ENCODE data around the gene PDGFC.

PDGFC gene

GRCh38 chr4:156966836-156967235, 4.8 kb downstream of the PDGFC start:
- H3K4me3 ChIP-seq (ENCODE audit: low read length), result no peak overlapping the region

GRCh38 chr4:156963419-156963818, 8.2 kb downstream of the PDGFC start:
- no peak for TF ChIP-seq ZNF274 (IDR thresholded peaks at IDR 0.05; ENCODE audit: low read depth, low read length)
- H3K4me3 ChIP-seq (ENCODE audit: low read length), result no peak overlapping the region

More at GRCh38 chr4:156966836-156967235, 4.8 kb downstream of the PDGFC start:
- no peak for TF ChIP-seq ZNF274 (IDR thresholded peaks at IDR 0.05; ENCODE audit: low read depth, low read length)

GRCh38 chr4:156962528-156962974, 9.0 kb downstream of the PDGFC start:
- TF ChIP-seq ZNF274 (IDR thresholded peaks at IDR 0.05; ENCODE audit: low read depth, low read length), result no peak

GRCh38 chr4:156962058-156962358, 9.6 kb downstream of the PDGFC start:
- H3K4me3 ChIP-seq (ENCODE audit: low read length), result no peak overlapping the region
- no peak for TF ChIP-seq ZNF274 (IDR thresholded peaks at IDR 0.05; ENCODE audit: low read depth, low read length)

More at GRCh38 chr4:156962528-156962974, 9.0 kb downstream of the PDGFC start:
- no peak overlapping the region for H3K4me3 ChIP-seq (ENCODE audit: low read length)

GRCh38 chr4:156961196-156962057, 10.2 kb downstream of the PDGFC start:
- no peak overlapping the region for H3K4me3 ChIP-seq (ENCODE audit: low read length)
- TF ChIP-seq ZNF274 (IDR thresholded peaks at IDR 0.05; ENCODE audit: low read depth, low read length), result no peak

GRCh38 chr4:156959298-156959702, 12.3 kb downstream of the PDGFC start:
- TF ChIP-seq ZNF274 (IDR thresholded peaks at IDR 0.05; ENCODE audit: low read depth, low read length), result no peak
- H3K4me3 ChIP-seq (ENCODE audit: low read length), result no peak overlapping the region

- TF ChIP-seq ZNF274 (IDR thresholded peaks at IDR 0.05; ENCODE audit: low read depth, low read length), result no peak
- H3K4me3 ChIP-seq (ENCODE audit: low read length), result no peak overlapping the region
Observed at GRCh38 chr4:156958276-156959074, 13.1 kb downstream of the PDGFC start.

GRCh38 chr4:156957556-156957955, 14.0 kb downstream of the PDGFC start:
- H3K4me3 ChIP-seq (ENCODE audit: low read length), result no peak overlapping the region

GRCh38 chr4:156956826-156957368, 14.7 kb downstream of the PDGFC start:
- H3K4me3 ChIP-seq (ENCODE audit: low read length), result no peak overlapping the region
- TF ChIP-seq ZNF274 (IDR thresholded peaks at IDR 0.05; ENCODE audit: low read depth, low read length), result no peak

More at GRCh38 chr4:156957556-156957955, 14.0 kb downstream of the PDGFC start:
- TF ChIP-seq ZNF274 (IDR thresholded peaks at IDR 0.05; ENCODE audit: low read depth, low read length), result no peak

- TF ChIP-seq ZNF274 (IDR thresholded peaks at IDR 0.05; ENCODE audit: low read depth, low read length), result no peak
Observed at GRCh38 chr4:156956359-156956758, 15.2 kb downstream of the PDGFC start.

GRCh38 chr4:156954587-156954986, 17.0 kb downstream of the PDGFC start:
- no peak for TF ChIP-seq ZNF274 (IDR thresholded peaks at IDR 0.05; ENCODE audit: low read depth, low read length)
- H3K4me3 ChIP-seq (ENCODE audit: low read length), result no peak overlapping the region

More at GRCh38 chr4:156956359-156956758, 15.2 kb downstream of the PDGFC start:
- no peak overlapping the region for H3K4me3 ChIP-seq (ENCODE audit: low read length)

- no peak for TF ChIP-seq ZNF274 (IDR thresholded peaks at IDR 0.05; ENCODE audit: low read depth, low read length)
- no peak overlapping the region for H3K4me3 ChIP-seq (ENCODE audit: low read length)
Observed at GRCh38 chr4:156953951-156954350, 17.6 kb downstream of the PDGFC start.

- H3K4me3 ChIP-seq (ENCODE audit: low read length), result no peak overlapping the region
- TF ChIP-seq ZNF274 (IDR thresholded peaks at IDR 0.05; ENCODE audit: low read depth, low read length), result no peak
Observed at GRCh38 chr4:156953001-156953400, 18.6 kb downstream of the PDGFC start.

- no peak overlapping the region for H3K4me3 ChIP-seq (ENCODE audit: low read length)
- no peak for TF ChIP-seq ZNF274 (IDR thresholded peaks at IDR 0.05; ENCODE audit: low read depth, low read length)
Observed at GRCh38 chr4:156952078-156952759, 19.4 kb downstream of the PDGFC start.

Data from GM08714 (cell line).